HG02981 (cell line): ENCODE measurements around the gene FZR1.
"Not testable (repeated sequence)": the region's sequence is repeated elsewhere in the genome, so short reads cannot be mapped to it uniquely, and the experiment has no call there.

ENCODE experiments used
- ATAC-seq: cut with Tn5 transposase; IDR thresholded peaks from one replicate; pipeline ENCODE4 v1.9.1; 2021; ENCODE audit warnings: mild to moderate bottlenecking, moderate library complexity; ENCODE audit not compliant: unreplicated experiment

FZR1 gene

DNA sequence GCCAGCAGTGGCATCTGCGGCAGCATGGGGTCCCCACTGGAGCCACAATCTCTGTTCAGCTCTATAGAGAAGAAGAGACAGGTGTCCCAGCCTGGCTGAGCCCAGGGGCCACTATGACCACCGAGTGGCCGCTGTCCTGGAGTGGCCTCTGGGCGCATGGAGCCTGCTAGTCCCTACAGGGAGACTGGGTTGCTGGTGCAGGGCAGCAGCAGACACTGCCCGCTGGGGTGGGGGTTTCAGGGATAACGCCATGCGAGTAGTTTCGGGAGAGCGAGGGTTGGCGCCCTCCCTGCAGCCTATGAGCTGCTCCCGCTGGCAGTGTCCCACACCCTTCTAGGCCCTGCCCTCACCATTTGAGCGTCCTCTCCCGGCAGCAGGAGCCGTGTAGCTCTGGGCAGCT lies 22.0 kb downstream of the FZR1 start:
- no peak for ATAC-seq

DNA sequence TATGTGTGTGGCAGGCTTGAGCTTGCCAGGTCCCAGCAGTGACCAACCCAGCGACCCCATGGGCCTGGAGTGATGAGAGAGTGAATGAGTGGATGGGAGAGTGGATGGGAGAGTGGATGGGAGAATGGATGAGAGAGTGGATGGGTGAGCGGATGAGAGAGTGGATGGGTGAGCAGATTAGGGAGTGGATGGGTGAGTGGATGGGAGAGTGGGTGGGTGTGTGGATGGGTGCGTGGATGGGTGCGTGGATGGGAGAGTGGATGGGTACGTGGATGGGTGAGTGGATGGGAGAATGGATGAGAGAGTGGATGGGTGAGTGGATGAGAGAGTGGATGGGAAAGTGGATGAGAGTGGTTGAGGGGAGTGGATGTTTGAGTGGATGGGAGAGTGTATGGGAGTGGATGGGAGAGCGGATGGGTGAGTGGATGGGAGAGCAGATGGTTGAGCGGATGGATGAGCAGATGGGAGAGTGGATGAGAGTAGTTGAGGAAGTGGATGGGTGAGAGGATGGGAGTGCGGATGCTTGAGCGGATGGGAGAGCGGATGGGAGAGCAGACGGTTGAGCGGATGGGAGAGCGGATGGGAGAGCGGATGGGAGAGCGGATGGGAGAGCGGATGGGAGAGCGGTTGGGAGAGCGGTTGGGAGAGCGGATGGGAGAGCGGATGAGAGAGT lies 22.6 kb downstream of the FZR1 start:
- no peak for ATAC-seq

DNA sequence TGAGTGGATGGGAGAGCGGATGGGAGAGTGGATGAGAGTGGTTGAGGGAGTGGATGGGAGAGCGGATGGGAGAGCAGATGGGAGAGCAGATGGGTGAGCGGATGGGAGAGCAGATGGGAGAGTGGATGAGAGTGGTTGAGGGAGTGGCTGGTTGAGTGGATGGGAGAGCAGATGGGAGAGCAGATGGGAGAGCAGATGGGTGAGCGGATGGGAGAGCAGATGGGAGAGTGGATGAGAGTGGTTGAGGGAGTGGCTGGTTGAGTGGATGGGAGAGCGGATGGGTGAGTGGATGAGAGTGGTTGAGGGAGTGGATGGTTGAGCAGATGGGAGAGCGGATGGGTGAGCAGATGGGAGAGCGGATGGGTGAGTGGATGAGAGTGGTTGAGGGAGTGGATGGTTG lies 23.2 kb downstream of the FZR1 start:
- ATAC-seq, result not testable (repeated sequence)

DNA sequence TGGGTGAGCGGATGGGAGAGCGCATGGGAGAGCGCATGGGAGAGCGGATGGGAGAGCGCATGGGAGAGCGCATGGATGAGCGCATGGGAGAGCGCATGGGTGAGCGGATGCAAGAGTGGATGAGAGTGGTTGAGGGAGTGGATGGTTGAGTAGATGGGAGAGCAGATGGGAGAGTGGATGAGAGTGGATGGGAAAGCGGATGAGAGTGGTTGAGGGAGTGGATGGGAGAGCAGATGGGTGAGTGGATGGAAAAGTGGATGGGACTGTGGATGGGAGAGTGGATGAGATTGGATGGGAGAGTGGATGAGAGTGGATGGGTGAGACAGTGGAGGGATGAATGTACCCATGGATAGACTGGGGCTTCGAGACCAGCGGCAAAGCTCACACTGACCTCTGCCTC lies 24.3 kb downstream of the FZR1 start:
- ATAC-seq, result no peak

DNA sequence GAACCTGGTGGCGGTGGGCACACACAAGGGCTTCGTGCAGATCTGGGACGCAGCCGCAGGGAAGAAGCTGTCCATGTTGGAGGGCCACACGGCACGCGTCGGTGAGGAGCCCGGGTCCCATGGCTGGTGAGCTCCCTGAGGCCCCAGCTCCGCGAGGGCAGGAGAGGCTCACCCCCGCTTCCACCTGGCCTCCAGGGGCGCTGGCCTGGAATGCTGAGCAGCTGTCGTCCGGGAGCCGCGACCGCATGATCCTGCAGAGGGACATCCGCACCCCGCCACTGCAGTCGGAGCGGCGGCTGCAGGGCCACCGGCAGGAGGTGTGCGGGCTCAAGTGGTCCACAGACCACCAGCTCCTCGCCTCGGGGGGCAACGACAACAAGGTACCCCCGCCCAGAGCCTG lies 25.6 kb downstream of the FZR1 start:
- no peak for ATAC-seq

DNA sequence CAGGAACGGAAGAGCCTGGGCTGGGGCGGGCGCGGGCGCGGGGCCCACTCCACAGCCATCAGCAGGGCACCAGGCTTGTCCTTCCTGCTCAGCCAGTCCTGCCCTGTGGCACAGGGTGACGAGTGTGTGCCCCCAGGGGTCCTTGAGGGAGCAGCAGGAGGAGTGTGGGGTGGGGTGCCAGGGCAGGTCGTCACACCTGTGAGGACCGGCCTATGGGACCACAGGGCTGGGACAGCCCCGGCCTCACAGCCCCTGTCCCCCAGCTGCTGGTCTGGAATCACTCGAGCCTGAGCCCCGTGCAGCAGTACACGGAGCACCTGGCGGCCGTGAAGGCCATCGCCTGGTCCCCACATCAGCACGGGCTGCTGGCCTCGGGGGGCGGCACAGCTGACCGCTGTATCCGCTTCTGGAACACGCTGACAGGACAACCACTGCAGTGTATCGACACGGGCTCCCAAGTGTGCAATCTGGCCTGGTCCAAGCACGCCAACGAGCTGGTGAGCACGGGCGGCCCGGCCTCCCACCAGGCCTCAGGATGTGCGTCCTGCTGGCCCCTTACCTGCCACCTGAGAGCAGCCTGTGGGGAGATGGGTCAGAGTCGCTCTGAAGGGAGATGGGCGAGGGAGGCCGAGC lies 26.2 kb downstream of the FZR1 start:
- no peak for ATAC-seq

DNA sequence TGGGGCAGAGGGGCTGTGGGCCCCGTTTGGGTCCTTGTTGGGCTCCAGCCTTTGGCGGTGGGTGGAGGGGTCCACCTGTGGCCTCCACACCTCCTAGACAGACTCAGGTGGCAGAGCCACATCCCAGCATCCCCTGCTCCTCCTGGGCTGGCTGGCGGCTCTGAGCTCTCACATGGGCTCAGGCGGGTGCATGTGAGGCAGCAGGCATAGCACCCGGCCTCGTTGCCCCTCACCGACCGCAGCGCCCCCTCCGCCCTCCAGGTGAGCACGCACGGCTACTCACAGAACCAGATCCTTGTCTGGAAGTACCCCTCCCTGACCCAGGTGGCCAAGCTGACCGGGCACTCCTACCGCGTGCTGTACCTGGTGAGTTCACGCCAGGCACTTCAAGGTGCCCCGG lies 26.9 kb downstream of the FZR1 start:
- ATAC-seq, result no peak

DNA sequence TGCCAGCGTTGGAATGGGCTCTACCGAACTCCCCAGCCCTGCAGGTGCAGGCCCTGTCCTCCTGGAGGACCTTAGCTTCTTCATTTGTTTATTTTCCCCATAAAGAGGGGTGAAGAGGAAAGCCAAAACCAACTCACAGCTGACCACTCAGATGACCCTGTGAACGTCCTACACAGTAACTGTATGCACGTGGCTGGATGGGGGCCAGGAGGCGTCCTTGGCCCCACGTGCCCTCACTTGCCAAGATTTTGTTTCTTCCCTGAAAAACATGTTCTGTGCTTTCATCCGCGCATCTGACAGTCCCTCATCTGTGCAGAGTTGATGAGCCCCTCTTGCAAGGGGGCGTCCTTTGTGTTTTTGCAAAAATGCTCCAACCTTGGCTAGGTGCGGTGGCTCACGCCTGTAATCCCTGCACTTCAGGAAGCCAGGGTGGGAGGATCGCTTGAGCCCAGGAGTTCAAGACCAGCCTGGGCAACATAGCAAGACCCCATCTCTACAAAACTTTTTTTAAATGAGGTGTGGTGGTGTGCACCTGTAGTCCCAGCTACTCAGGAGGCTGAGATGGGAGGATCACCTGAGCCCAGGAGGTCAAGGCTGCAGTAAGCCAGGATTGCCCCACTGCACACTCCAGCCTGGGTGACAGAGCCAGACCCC lies 27.6 kb downstream of the FZR1 start:
- no peak for ATAC-seq

DNA sequence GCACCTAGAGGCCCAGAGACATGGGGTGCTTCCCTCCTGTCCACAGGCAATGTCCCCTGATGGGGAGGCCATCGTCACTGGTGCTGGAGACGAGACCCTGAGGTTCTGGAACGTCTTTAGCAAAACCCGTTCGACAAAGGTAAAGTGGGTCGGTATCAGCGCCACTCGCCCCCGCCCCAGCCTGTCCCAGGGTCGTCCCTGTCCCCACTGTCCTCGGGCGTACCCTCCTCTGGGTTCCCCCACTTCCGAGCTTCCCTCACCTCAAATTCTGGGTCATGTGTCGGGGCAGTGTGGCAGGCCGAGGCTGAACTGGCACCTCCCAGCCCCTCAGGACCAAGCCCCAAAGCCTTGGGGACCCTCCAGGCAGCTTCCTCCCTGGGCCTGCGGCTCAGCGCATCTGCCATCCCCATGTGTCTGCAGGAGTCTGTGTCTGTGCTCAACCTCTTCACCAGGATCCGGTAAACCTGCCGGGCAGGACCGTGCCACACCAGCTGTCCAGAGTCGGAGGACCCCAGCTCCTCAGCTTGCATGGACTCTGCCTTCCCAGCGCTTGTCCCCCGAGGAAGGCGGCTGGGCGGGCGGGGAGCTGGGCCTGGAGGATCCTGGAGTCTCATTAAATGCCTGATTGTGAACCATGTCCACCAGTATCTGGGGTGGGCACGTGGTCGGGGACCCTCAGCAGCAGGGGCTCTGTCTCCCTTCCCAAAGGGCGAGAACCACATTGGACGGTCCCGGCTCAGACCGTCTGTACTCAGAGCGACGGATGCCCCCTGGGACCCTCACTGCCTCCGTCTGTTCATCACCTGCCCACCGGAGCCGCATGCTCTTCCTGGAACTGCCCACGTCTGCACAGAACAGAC lies 28.5 kb downstream of the FZR1 start:
- ATAC-seq, result no peak

DNA sequence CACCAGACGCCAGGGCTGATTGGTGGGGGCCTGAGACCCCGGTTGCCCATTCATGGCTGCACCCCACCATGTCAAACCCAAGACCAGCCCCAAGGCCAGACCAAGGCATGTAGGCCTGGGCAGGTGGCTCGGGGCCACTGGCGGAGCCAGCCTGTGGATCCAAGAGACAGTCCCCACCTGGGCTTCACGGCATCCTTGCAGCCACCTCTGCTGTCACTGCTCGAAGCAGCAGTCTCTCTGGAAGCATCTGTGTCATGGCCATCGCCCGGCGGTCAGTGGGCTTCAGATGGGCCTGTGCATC lies 29.1 kb downstream of the FZR1 start:
- no peak for ATAC-seq

DNA sequence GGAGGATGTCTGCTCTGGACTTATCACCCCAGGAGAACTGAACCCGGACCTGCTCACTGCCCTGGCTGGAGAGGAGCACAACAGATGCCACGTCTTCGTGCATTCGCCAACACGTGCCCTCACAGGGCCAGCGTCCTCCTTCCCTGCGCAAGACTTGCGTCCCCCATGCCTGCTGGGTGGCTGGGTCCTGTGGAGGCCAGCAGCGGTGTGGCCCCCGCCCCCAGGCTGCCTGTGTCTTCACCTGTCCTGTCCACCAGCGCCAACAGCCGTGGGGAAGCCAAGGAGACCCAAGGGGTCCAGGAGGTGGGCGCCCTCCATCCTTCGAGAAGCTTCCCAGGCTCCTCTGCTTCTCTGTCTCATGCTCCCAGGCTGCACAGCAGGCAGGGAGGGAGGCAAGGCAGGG lies 29.5 kb downstream of the FZR1 start:
- ATAC-seq, result no peak

DNA sequence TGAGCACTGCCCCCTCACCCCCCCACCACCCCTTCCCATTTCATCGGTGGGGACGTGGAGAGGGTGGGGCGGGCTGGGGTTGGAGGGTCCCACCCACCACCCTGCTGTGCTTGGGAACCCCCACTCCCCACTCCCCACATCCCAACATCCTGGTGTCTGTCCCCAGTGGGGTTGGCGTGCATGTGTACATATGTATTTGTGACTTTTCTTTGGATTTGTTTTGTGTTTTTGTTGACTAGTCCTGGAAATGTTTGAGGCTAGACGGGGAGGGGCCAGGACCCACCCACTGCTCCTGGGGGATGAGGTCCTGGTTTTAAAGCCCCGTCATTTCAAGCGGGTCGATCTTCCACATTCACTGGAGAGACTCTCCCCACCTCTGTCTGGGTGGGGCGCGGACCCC lies 29.9 kb downstream of the FZR1 start:
- no peak for ATAC-seq

DNA sequence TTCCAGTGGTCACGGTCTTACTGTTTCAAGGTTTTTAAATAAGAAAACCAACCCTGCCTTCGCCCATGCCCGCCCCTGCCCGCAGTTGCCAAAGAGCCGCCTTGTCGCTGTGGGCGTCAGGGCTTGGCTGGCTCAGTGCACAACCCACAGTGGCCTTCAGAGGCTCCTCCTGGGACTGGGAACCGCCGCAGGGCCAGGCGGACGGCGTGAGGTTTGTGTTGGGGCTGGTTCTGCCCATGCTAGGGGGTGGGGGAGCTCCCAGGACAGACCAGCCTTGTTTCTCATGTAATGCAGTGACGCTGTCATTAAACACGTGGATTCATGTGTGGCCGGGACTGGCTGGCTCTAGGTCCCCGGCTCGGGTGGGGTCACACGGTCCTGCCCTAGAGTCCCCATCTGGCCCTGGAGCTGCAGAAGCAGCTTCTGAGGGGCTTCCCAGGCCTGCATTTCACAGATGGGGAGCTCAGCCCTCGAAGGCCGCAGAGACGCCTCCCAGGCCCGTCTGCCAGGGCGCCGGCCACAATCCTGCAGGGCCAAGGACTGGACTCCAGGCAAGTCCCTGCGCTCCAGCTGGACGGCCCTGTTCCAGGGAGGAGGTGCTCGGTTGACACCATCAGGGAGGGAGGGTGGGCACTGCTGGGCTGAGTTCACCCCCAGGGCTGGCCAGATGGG lies 30.5 kb downstream of the FZR1 start:
- ATAC-seq, result no peak

DNA sequence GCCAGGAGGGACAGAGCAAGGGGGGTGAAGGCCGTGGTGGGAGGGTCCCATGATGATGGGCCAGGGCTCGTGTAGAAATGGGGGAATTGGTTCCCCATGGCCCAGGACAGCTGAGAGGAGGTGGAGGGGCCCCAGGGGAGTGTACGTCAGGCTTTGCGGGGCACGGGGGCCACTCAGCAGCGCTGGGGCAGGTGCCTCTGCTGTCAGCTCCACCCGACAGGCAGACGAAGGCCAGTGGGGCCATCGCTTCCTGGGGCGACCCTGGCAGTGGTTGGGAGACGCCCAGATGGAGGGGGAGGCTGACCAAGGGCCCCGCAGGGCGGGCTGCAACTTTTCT lies 31.0 kb downstream of the FZR1 start:
- ATAC-seq, result no peak

DNA sequence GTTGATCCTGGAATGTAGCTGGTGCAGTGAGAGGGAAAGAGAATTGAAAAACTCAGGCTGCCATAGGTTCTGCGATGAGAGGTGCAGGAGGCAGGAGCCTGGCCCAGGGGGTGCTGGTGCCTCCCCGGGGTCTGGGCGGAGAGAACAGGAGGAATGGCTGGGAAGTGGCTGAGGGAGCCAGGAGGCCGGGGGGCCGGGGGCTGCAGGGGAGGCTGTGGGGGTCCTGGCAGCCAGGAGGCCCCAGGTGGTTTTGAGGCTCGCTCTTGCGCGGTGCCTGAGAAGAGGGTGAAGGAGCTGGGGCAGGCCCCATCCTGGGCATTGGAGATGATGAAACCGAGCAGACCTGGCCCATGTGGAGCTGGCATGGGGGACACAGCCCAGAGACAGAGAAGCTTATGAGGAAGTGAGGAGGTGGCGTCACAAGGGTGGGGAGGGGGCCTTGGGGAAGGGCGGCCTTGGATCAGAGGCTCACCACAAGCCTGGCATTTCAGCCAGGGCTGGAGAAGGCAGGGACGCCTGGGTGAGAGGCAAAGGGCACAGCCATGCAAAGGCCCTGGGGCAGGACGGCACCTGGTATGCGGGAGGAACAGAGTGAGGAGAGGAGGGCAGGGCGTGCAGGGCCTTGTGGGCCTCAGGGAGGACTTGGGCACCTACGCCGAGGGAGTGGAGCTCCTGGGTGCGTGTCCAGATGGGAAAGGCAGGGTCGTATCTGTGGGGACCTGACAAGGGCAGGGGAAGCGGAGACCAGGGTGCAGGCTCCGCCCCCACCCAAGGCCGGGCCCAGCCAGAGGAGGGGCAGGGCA lies 31.5 kb downstream of the FZR1 start:
- ATAC-seq, result no peak

DNA sequence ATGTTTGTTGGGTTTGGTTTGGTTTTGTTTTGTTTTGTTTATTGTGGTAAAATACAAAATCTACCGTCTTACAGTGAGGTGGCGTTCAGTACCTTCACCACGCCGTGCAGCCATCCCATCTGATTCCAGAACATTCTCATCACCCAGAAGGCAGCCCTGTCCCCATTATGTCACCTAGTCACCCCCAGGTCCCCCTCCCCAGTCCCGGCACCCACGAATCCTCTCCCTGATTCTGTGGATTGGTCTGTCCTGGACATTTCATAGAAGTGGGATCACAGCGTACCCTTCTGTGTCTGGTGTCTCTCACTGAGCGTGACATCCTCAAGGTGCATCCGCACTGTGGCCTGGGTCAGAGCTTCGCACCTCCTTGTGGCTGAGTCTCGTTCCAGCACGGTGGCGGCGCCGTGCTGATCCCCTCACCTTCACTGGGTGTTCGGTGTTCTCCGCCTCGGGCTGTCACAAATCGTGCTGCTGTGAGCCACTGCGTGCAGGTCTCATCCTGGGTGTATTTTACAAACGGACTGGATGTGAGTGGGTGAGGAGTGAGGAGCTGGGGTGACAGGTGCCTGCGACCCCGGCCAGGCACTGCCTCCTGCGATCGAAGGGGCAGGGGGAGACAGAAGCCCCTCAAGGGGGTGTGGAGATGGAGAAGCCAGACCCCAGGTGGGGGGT lies 32.3 kb downstream of the FZR1 start:
- ATAC-seq, result no peak

DNA sequence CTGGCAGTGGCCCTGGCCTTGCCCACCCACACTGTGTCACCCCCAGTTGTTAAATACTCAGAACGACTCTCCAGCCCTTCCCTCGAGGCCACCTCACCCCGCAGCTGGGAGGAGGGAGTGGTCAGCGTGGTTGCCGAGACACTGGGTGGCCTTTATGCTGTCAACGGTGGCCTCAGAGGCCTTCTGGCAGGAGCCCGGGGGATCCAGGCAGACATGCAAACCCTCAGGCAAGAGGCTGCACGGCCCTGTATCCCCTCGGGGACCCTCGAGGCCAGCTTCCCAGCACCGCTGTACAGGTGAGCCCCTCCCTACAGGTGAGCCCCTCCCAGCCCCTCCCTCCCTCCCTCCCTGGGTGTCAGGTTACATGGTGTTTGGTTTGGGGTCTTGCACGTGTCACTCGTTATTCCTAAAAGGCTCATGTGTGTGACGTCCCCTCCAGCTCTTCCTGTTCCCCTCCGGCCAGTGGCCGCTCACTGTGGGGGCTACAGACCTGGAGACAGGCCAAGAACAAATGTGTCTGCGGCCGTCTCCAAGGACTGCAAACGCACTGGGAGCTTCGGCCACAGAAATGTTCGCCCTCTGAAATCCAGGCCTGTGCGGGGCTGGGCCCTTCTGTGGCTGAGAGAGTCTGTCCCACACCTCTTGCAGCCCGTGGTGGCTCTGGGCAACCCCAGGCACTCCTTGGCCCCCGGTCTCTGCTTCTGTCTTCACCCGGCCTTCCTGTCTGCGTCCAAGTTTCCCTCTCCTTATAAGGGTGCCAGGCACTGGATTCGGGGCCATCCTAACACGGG lies 33.0 kb downstream of the FZR1 start, which contains the start of gene TEKTIP1:
TEKTIP1 (plus strand) TSS at position 210 of the 791 bp plus-strand sequence; CDS start at position 214, 4 bp downstream.
- ATAC-seq, result no peak

DNA sequence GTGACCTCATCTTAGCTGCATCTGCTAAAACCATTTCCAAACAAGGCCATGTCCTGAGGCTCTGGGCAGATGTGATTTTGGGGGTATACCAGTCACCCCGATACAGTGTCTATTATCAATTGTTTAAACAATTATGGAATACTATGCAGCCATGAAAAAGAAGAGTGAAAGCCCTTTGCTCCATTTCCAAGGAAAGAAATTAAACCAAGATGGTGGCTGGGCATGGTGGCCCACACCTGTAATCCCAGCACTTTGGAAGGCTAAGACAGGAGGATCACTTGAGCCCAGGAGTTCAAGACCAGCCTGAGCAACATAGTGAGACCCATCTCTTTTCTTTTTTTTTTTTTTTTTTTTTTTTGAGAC lies 33.6 kb downstream of the FZR1 start:
- ATAC-seq, result no peak
